ENCODE results near the gene RASAL2.
"Not testable (repeated sequence)": the region's sequence is repeated elsewhere in the genome, so short reads cannot be mapped to it uniquely, and the experiment has no call there.

Gene RASAL2

DNA sequence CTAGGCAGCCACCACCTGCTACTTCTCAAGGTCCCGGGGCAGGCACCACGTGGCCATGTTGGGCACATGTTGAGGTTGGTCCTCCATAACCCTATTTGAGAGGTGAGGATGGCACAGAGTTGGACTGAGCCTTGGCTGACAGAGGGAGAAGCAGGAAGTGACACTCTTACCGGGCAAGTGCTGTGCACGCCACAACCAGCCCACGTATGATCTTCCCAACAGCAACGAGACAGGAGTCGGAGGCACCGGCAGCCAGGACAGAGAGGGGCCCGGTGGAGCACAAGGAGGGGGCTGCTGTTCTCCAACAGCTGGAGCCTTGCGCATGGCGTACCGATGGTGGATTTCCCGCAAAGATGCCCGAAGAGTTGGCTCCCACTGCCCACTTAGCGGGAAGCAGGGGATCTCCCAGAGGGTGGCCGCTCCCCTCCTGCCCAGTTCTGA lies 399.4 kb downstream of the RASAL2 start:
- no peak for DNase-seq (ENCODE audit: low read depth)

DNA sequence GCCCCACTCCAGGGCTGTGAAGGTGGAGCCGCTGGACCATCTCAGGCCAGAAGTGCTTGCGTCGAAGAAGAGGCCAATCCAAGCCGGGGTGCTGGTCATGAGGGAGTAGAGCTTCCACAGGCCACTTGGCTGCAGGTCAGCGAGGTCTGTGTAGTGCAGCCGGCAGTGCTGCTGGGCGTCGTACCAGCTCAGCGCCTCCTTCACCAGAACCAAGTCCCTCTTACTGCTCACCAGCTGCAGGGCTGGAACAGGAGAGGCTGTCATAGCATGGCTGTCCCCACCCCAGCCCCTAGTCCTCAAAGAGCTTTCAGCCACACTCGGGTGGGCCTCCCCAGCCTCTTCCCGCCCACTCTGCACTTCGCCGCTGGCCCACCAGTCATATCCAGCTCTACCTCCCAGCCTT lies 400.7 kb downstream of the RASAL2 start:
- DNase-seq (ENCODE audit: low read depth) = no peak

DNA sequence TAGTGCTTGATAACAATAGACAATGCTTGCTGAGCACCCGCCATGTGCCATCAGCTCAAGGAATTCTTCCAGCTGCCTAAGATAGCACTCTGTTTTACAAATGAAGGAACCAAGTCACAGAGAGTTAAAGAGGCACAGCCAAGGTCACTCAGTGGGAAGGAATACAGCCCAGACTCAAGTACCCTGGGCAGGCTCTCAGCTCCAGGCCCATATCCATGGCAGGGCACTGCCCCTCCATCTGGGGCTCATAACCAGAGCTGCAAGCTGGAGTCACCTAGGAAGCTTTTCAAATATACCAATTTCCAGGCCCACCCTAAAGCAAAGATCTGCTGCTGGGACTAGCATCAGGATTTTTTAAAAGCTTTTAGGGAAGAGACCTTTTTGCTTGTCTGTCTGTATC lies 401.3 kb downstream of the RASAL2 start:
- no peak for DNase-seq (ENCODE audit: low read depth)

DNA sequence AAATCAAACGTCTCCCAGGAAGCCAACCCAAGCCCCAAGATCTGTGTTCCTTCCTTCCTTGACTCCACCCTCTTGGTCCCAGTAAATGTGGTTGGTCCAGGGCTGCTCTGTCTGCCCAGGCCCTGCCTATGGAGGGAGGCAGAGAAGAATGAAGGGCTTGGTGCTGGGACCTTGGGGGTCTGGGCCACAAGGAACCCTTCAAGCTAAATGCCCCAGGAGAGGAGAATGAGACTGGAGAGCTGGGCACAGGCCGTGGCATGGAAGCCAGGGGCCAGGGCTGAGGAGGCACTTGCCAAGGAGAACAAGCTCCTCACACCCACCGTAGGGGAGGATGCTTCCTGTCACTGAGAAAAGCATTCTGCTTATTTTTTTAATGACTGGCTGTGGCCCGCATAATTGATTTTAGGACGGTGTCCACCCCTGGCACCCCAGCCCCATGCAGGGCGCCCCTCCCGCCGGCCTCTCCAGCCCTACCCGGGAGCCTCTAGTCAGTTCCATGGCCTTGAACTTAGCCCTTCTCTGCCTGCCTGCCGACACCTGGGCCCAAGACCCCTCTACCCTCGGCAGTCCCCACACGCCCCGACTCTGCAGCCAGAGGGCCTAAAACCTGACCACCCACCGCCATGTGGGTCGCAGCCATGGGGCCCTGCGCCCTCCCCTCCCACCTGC lies 402.0 kb downstream of the RASAL2 start:
- DNase-seq (ENCODE audit: low read depth) = no peak

DNA sequence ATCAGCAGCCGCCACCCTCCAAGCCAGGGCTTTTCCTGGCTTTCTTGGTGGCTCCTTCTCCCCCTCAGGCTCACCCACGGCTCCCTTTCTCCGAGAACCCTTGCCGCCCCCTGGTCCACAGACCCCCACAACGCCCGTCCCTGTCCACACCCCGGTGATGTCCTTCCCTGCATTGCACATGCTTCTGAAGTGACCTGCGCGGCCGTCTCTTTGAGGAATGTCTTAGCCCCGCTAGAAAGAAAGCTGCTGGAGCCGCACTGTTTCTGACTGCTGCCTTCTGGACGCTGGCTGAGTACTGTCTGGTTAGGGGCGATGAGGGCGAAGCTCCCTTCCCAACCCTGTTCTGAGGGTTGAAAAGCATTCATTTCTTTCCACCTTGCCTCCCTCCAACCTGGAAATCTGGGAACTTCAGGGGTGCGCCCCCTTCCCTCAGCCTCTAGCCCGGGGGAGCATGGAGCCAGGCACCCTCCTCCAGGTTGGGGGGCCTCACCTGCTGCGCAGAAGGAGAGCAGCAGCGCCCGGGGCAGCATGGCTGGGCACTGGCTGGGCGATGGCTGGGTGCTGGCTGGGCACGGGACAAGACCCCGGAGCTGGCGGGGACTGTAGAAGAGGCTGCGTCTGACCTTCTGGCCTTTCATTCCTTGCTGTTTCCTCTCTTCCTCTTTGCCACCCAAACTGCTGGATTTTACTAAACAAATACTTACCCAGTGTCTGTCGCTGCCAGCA lies 402.7 kb downstream of the RASAL2 start, which contains the start of gene CLEC20A:
Gene CLEC20A (minus strand): TSS at position 555 of the 726 bp plus-strand sequence. CDS start 25 bp downstream, at position 530.
- no peak for DNase-seq (ENCODE audit: low read depth)

DNA sequence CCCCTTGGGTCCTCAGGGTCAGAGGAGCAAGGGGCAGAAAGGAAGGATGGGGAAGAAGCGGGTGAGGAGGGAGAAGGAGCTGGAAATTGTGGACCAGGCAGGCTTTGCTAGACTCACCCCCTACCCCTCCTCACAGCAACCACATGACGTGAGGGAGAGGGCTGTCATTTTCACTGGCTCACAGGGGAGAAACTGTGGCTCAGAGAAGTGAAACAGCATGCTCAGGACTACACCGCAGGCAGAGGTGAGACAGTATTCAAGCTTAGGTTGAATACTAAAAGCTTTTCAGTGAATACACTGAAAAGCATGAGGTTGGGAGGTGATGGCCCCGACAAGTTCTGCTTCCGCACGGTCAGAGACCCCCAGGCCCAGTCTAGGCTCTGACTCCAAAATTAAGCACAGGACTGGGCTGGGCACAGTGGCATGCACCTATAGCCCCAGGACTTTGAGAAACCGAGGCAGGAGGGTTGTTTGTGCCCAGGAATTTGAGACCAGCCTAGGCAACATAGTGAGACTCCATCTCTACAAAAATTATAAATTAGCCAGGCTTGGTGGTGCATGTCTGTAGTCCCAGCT lies 404.1 kb downstream of the RASAL2 start:
- no peak for DNase-seq (ENCODE audit: low read depth)

DNA sequence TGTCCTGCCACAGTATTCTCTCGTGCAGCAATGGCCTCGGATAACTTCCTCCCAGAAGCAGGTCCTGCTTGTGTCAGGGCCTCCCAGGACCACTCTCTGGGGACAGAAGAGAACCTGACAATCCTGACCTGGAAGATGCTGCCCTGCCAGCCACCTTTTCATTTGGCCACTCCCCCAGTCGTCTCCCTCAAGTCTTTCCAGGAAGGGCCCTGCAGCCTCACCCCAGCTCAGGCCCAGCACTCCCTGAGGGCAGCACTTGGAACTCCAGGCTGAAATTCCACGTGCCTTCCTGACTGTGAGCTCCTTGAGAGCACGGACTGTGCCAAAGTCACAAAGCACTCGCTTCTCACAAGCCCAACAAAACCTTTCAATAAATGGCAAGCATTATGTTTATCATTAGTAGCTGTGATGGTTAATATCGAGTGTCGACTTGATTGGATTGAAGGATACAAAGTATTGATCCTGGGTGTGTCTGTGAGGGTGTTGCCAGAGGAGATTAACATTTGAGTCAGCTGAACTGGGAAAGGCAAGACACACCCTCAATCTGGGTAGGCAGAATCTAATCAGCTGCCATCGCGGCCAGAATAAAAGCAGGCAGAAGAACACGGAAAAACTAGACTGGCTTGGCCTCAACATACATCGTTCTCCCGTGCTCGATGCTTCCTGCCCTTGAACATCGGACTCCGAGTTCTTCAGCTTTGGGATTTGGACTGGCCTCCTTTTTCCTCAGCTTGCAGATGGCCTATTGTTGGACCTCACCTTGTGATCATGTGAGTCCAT lies 405.2 kb downstream of the RASAL2 start:
- DNase-seq (ENCODE audit: low read depth) = no peak

DNA sequence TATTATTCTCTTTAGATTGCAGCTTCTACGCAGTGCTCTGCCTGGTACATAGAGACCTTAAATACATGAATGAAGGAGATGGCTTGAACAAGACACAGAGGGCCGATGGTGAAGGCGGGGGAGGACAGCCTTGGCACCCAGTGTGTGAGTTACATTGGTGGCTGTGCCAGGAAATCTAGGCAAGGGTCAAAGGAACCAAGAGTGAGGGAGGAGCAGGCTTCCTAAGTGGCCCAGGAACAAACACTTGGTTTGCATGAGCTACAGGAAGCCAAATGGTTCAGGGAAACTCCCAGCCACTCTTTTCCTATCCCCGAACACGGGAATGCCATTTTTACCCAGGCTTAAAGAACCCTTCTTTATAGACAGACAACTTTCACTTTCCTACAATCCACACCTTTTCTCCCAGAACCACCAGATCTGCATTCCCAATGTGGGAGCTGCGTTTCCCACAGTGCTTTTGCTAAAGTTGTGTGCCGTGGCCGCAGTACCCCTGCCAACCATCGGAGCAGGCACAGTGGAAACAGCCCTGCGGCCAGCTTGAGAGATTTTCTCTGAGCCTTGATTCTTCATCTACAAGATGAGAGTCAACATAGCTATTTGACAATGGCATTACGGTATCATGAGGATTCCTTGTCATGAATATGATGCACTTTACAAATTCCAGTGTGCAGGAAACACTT lies 406.3 kb downstream of the RASAL2 start:
- DNase-seq (ENCODE audit: low read depth) = no peak

DNA sequence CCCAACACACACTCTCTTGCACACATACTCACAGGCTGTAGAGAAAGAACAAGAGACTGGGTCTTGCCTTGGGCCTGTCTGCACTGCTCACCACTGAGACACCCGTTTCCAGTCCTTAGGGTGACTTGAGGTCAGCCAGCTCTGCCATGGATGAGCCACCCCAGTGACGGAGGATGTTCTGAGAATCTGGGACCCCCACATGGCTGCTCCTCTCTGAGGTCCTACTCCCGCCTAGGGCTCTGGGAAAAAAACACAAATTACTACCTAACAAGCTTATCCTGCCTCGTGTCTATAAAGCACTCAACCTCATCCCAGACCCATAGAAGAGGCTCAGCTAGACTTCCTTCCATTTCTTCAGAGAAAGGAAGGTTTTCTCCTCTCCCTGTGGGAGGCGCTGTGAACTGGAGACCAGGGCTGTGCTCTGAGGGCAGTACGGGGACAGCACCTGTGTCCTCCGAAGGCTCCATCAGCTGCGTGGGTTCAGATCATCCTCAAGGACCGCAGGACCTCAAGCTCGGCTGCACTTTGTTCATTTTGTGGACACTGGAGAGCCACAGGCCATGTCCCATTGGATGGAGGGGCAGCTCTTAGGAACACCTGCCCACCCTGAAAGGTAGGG lies 407.1 kb downstream of the RASAL2 start:
- DNase-seq (ENCODE audit: low read depth) = no peak

DNA sequence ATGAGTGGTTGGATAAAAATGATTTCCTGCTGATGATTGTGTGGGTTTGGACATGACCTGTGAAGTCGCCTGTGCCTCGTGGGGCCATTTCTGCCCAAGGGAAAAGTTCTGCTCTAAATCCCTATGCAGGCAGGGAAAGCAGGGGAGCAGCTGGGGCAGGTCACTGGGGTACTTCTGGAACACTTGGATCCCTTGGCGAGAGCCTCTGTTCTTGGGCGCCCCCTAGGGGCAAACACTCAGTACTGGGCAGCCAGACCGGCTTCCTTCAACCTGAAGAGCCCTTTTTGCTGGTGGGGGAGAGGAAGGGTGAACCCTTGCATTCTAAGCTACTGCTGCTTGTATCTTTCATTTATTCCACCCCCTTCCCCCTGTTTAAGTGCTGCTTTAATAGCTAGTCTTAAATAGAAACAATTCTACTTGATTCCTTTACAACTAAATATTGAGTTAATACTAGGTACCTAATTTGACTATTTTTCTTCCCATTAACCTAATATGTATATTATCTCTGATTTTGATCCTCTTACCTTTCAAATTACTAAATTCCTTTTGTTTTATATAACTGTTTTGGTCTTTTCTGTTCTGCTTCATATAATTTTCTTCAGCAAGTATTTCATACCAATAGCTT lies 407.9 kb downstream of the RASAL2 start:
- DNase-seq (ENCODE audit: low read depth) = peak; percentile 59

DNA sequence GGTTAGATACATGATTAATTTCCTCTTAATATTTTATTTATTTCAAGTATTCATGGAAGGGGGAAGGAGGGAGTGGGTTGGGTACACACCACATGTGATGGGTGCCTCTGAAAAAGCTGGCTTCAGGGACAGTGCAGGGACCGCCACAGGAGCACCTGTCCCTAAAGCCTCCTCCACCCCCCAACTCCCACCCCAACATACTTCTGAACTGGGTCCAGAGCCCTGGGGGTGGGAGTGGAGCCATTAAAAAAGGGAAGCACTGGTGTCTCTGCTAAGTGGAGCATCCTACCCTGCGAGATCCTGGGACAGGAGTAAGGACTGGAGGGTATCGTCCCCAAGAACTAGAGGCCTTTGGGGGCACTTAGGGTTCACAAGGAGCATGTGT lies 408.4 kb downstream of the RASAL2 start:
- DNase-seq (ENCODE audit: low read depth) = no peak

DNA sequence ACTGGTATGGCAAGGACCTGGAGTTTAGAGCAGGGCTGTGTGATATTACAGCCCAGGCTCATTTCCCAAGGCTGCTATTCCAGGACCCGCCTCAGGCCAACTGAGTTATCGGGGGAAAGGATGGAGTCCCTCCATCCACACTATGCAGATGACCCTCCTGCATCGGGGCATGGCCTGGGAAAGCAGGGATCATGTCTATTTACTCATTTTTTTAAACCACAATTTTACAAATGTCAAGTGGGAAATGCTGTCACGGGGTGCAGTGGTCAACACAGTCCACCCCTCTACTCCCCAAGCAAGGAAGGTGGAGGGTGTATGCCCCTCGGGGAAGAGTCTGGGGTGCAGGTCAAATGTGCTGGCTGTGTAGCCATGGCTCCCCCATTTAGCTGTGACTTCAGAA lies 409.0 kb downstream of the RASAL2 start:
- no peak for DNase-seq (ENCODE audit: low read depth)

DNA sequence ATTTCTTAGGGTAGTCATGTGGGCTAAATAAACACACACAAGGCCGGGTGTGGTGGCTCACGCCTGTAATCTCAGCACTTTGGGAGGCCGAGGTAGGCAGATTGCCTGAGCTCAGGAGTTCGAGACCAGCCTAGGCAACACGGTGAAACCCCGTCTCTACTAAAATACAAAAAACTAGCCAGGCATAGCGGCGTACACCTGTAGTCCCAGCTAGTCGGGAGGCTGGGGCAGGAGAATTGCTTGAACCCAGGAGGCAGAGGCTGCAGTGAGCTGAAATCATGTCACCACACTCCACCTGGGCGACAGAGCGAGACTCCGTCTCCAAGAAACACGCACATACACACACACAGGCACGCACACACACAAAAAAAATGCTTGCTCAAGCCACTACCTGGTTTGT lies 409.4 kb downstream of the RASAL2 start:
- not testable (repeated sequence) for DNase-seq (ENCODE audit: low read depth)

DNA sequence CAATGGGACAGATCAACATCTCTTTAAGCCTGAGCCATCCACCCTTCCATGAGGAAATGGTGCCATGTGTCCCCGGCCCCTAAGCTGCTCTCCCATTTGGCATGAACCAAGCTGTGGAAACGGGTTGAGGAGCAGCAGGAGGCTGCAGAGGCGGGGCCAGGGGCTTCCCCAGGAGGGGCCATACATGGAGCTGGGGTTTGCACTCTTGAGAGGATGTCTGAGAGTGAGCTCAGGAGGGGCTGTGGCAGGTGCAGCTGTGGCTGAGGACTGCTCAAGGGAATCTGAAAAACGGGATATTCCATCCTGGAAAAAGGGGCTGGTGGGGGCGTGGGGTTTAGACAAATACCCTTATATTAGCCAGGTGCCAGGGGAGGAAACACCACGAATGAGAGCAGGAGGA lies 409.9 kb downstream of the RASAL2 start:
- no peak for DNase-seq (ENCODE audit: low read depth)

DNA sequence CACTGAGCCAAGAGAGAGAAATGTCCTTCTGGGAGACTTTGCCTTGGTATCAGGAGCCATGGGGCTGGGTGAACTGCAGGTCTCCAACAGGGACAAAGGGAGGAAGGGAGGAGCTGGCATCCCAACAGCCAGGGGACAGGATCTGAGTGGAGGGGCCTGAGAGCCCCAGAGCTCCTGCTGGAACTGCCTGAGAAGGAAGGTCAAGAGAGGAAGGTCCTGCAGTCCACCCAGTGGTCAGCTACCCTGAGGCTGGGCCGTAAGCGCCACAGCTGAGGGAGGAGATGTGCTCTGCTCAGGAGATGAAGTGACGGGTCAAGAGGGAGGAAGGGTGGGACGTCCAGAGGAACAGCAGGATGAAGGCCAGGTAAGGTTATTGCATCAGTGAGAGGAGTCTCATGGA lies 410.4 kb downstream of the RASAL2 start:
- DNase-seq (ENCODE audit: low read depth) = no peak

DNA sequence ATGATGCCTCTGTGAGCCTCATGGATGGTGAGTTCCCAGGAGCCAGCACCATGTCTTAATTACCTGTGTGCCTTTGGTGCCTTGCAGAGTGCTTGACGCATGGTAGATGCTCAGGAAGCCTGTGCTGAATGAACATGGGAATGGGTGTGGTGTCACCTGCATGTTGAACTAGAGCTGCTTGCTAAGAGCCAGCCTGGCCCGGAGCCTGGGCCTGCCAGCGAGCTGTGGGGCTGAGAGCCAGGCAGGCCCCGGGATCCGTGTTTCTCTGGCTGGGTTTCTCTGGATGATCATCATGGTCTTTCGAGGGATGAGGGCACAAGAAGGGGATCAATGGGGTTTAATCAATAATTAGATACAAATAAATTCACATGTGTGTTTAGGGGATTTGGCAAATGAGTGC lies 412.3 kb downstream of the RASAL2 start:
- no peak for DNase-seq (ENCODE audit: low read depth)

DNA sequence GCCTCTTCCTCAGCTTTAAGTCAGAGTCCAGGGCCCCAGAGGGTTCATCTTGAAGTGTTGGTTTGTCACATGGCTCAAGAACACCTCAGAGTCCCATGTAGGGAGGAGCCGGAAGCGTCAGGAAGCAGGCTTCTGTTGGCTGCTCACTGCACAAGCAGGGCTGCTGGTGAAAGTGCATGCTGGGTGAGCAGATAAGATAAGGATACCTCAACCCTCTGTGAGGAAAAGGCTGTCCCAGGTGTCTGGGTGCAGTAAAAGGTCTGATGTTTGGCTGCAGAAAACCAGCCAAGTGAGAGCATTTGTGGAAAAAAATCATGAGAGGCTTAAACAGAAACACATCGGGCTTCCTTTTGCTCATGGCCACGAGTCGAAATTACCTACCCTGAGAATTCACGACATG lies 412.8 kb downstream of the RASAL2 start:
- no peak for DNase-seq (ENCODE audit: low read depth)

DNA sequence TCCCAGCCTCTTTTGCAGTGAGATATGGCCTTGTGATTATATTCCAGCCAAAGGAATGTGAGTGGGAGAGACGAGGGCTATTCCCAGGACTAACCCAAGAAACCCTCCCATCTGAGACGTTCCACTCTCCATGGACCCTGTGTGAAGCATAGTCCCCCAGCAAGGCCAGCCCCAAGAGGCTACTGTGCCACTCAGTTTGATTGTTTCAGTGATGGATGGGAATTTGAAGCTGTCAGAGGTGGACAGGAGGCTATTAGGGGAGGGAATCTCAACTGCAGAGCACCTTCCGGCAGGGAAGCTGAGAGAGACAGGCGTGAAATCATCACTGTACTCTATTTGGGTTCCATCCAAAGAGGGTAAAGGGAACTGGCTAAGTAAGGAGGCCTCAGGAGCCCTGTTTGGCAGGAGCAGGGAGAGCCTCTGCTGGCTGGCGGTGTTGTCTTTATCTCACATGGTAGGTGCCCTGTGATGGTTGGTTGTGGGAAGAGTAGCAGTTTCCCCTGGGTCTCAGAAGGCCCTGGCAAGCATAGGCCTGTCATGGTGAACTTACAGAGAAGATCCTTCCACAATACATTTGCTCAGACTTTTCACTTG lies 415.6 kb downstream of the RASAL2 start:
- no peak for DNase-seq (ENCODE audit: low read depth)

DNA sequence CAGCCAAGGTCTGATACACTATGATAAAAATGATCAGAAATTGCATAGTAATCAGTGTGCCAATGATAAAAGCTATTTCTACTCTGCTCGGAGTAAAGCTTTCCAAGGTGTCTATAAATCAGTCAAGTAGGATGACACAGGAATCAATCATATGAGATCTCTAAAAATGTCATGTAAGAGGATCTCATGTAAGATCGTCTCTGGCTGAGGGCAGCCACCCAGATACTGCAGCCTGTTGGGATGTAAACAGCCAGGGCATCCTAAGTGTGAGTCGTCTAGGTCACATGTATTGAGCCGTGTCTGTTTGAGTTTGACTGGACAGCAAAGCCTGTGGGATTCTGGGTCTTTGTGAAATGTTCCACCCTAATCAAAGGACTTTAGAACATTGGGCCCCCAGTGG lies 416.3 kb downstream of the RASAL2 start:
- DNase-seq (ENCODE audit: low read depth) = peak; percentile 45

DNA sequence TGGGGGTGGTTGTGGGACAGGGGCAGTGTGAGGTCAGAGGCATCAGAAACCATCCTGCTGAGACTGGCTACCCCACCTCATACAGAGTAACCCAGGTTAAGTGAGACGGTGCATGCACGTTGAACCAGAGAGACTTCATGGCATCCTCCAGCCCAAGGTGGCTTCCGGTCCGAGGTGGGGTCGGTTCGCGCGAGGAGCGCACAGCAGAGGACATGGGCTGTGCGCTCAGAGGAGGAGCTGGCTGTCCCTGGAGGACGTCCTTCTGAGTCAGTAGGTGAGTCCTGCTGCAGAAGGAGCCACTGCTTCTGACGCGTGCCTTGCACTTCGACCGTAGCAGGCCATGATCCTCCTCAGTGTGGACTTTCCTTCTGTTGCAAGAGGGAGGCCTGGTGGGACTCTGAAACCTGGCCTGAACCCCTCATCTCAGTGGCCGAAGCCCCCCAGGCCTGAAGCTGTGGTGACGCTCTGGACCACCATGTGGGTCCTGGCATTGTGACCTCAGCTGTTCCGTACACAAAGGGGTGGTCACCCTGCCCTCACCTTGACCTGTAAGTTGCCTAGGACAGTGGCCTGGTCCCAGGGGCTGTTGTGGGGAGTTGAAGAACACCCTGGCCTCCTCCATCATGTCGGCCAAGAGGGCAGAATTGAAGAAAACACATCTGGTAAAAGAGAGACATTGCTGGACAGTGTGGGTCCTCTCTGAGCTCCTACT lies 418.8 kb downstream of the RASAL2 start, which contains the start of gene TEX35:
Gene TEX35 (plus strand): TSS at position 544 of the 712 bp plus-strand sequence. CDS start 80 bp downstream, at position 624.
- DNase-seq (ENCODE audit: low read depth) = no peak

Measured in iris pigment epithelial cell (primary cell).